ENCODE results near the gene SIGLEC7. TPM values are rescaled to one million over a fixed set of nuclear protein-coding genes. Genes with fewer than 3 reads are reported as not detected.

SIGLEC7 gene
- total and polyA plus RNA-seq, 10 of the 15 experiments (the other 5 are each of a cell fraction or from before 2014, with no cell fraction given), result 0.15 TPM; not detected in 9

DNA sequence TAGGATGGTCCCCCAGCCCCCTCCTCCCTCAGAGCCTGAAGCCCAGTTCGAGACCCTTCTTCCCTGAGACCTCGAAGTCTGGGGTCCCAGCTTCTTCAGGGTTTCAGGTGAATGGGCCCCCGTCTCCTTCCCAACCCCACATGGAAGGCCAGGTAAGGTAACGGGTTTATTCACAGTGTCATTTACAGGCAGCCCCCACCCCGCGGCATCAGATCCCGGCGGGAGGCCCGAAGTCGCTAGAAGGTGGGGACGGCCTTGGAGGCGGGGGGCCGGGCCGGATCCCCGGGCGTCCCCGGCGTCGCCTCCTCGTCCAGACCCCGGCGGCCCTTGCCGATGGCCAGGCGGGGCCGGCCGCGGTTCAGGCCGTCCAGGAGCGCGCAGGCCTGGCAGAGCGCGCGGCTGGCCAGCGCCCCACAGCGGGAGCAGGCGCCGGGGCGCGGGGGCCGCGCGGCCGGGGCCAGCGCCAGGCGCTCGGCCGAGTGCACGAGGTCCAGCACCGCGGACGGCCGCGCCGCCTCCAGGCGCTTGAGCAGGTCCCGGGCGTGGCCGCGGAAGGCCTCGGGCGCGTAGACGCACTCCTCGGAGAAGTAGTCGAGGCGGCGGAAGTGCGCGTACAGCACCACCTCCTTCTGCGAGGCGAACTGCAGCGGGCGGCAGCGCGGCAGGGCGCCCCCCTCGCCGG, 43.6 kb upstream of the SIGLEC7 start:
- TF ChIP-seq, protein P1, sequence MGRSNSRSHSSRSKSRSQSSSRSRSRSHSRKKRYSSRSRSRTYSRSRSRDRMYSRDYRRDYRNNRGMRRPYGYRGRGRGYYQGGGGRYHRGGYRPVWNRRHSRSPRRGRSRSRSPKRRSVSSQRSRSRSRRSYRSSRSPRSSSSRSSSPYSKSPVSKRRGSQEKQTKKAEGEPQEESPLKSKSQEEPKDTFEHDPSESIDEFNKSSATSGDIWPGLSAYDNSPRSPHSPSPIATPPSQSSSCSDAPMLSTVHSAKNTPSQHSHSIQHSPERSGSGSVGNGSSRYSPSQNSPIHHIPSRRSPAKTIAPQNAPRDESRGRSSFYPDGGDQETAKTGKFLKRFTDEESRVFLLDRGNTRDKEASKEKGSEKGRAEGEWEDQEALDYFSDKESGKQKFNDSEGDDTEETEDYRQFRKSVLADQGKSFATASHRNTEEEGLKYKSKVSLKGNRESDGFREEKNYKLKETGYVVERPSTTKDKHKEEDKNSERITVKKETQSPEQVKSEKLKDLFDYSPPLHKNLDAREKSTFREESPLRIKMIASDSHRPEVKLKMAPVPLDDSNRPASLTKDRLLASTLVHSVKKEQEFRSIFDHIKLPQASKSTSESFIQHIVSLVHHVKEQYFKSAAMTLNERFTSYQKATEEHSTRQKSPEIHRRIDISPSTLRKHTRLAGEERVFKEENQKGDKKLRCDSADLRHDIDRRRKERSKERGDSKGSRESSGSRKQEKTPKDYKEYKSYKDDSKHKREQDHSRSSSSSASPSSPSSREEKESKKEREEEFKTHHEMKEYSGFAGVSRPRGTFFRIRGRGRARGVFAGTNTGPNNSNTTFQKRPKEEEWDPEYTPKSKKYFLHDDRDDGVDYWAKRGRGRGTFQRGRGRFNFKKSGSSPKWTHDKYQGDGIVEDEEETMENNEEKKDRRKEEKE (IDR thresholded peaks at IDR 0.05), result no peak
- TF ChIP-seq CEBPZ (IDR thresholded peaks at IDR 0.05; ENCODE audit: low read depth, low read length) (no peak), CHD1 (IDR thresholded peaks at IDR 0.05; ENCODE audit: low read depth, low read length) (no peak), TBL1XR1 (IDR thresholded peaks at IDR 0.05; ENCODE audit: low read depth, low read length) (no peak), ZNF217 (IDR thresholded peaks at IDR 0.05) (no peak)
- ChIA-PET POLR2A (no interaction called here), SMC1A (ENCODE audit: uncharacterized antibody, unreplicated experiment) (no interaction called here), RAD21 (ENCODE audit: unreplicated experiment) (no interaction called here), CTCF (interaction anchor here (0.6 kb wide), 1 partner anchor 174 kb away, joined by 4 read pairs; no protein-coding TSS in a partner anchor)
- ATAC-seq (no peak), FAIRE-seq (no peak), DNase-seq (ENCODE audit: low read depth, low spot score) (no peak)
- BruUV-seq (replicated peaks), result no TSS peak
- Histone ChIP-seq H3K79me2 (ENCODE audit: control insufficient read depth, insufficient read depth, low read length) (no peaks in the 10 kb centered on the region), H3K27ac (ENCODE audit: control insufficient read depth, insufficient read depth) (no peak overlapping the region), H3K27me3 (replicated peaks in 1 of 2; ENCODE audit: control insufficient read depth in 2 of 2, insufficient read depth in 2 of 2, low read length in 1 of 2) (no peaks in the 10 kb centered on the region), H3K9ac (ENCODE audit: control insufficient read depth, insufficient read depth, low read length) (no peak overlapping the region), H2AFZ (ENCODE audit: control insufficient read depth, low read depth, low read length) (no peak overlapping the region), H3K36me3 (ENCODE audit: control insufficient read depth in 2 of 2, insufficient read depth in 2 of 2, low read length in 1 of 2) (peaks cover 6% of the 10 kb centered on the region in 2 experiments; a peak in 3 of 4 replicates), H3K4me3 (no peak overlapping the region), H3K4me1 (ENCODE audit: control insufficient read depth, insufficient read depth, low read length) (no peaks in the 10 kb centered on the region; the same call in 1 of the 2 replicates), H4K20me1 (ENCODE audit: control insufficient read depth, insufficient read depth) (no peaks in the 10 kb centered on the region; the same call in 1 of the 2 replicates), H3K4me2 (ENCODE audit: control insufficient read depth, insufficient read depth) (no peak overlapping the region), H3K9me3 (replicated peaks; ENCODE audit: control insufficient read depth, insufficient read depth, low read length) (no peaks in the 10 kb centered on the region)
- intact Hi-C loops (cut with micrococcal nuclease; ENCODE audit: unreplicated experiment) (no loop called here), in situ Hi-C loops (cut with MboI) (loop anchor here (10.0 kb wide), 1 partner anchor 164 kb away; no protein-coding TSS in a partner anchor)
- WGBS (ENCODE audit: insufficient coverage, insufficient replicate concordance, low lambda C conversion rate, missing lambda C conversion rate), result 96% methylated on average over 44 of the region's 78 CpGs

Data from GM12878 (cell line).